Forelimb muscle (tissue), 1 donor: ENCODE measurements around the gene STX10. TPM values are rescaled to one million over a fixed set of nuclear protein-coding genes. Genes with fewer than 3 reads are reported as not detected.

Experiments
- DNase-seq: peaks from one replicate; pipeline ENCODE4 v3.0.0-alpha.2; 2013; ENCODE audit warnings: low read depth
- polyA plus RNA-seq: library from polyadenylated mRNA; unstranded; fragments of 120-200 nt; gene quantifications from one replicate; pipeline ENCODE4 v1.2.1, GENCODE V29; 2013; ENCODE audit not compliant: insufficient read length

Gene STX10
- polyA plus RNA-seq, 1 donor: 33.6 TPM

DNA sequence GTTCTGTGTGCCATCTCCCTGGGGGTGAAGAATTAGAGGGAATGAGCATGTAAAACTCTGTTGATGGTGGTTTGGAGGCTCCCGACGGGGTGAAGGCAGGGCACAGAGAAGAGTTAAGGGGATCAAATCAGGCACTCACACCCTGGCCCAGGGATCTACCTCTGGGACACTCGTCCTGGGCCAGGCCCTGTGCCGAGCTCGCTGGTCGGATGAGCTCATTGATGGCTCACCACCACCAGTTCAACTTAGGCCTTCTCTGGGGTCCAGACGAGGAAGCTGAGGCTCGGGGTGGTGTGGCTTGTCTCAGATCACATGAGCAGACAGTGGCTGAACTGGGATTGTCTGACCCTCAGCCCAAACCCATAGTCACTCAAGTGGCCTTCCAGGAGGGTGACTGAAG, 30.5 kb downstream of the STX10 start:
- no peak for DNase-seq

DNA sequence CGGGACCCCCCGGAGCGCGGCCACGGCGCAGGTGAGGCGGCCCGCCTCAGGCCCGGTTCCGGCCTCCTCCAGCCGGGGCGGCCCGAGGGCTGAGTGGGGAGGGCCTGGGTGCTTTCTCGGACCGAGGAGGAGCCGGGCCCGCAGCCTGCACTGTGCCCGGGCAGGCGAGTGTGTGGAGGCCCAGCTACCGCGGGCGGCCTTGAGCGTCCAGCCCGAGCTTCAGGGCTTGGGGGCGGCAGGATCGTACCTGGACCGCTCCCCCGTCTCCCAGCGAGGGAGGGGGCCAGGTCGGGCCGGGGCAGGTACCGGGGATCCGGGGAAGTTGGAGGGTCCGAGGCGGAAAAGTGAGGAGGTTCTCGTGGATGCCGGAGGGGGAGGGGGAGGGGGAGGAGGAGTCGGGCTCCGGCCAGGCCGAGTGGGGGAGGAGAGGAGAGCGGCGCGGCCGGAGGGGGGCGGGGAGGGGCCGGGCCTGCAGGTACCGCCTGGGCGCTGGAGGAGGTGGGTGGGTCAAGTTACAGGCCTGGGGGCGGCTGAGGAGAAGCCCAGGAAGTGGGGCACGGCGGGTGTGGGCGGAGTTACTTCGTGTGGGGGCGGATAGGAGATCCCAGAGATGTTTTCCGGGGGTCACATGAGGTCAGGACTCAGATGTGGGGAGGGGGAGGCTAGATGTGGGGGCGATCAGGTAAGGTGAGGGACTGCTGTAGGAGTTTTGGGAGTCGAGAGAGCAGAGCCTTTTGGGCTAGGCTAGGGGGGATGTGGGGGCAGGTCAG, 31.6 kb downstream of the STX10 start:
- no peak for DNase-seq

DNA sequence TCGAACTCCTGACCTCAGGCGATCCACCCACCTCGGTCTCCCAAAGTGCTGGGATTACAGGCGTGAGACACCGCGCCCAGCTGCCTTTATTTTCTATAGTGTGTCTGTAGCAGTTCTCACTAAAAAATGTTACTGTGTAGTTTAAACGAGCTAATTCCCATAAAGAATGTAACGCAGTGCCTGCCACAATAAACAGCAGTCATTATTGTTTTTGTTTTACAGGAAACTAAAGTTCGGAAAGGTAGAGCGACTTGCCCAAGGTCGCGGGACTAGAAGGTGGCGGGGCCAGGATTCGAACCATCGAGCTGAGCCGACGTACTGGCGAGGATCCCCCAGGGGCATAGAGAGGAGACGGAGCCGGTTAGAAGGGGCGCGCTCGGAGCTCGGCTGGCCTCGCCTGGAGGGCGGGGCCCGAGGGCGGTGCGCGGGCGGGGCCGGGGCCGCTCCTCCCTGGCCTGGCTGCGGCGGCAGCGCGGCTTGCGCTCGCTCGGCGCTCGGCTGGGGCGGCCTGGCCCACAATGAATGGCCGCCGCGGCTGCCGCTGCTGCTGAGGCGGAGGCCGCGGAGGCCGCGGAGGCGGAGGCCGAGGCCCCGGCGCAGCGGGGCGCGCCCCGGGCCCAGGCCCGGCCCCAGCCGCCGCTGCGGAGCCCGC, 32.3 kb downstream of the STX10 start, which contains the start of gene NACC1:
Gene NACC1, plus strand, starts transcription at position 493 of the 652 bp plus-strand sequence. CDS start 16,944 bp downstream, outside the sequence.
- peak; percentile 60 for DNase-seq

DNA sequence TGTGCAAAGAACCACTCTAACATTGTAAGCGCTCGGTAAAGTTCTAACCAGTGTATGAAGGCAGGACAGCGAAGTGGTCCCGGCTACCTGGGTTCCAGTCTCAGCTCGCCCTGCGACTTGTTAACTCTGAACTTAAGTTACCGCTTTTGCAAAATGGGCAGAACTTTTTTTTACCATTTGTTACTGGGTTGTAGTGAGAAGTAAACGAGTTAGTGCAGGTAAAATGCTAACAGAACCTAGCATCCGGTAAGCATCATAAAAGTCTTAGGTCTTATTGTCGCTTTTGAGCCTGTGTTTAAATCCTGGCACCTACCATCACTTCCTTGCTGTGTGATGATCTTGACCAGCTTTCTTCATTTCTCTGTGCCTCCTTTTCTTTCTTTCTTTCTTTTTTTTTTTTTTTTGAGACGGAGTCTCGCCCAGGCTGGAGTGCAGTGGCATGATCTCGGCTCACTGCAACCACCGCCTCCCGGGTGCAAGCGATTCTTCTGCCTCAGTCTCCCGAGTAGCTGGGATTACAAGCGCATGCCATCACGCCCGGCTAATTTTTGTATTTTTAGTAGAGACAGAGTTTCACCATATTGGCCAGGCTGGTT, 32.9 kb downstream of the STX10 start:
- DNase-seq: no peak

- peak; percentile 67 for DNase-seq
Observed at GRCh38 chr19:13116282-13117175, 33.6 kb downstream of the STX10 start, which contains the start of gene TRMT1. Gene TRMT1, minus strand, starts transcription at chr19:13116740. Its CDS starts 341 bp downstream, at chr19:13116399.

DNA sequence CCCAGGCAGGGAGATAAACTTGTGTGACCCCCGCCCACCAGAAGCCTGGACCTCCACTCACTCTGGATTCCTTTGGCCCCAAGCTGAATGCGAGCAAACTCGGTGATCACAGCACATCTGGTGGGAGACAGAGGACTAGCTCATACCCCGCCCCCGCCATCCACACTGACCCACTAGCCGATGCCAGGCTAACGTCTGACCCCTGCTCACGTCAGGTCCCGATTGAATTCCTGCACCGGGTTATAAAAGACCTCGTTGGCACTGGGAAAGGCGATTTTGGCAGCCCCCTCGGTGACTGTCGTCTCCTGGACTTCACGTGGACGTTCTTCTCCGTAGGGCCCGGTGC, 34.3 kb downstream of the STX10 start:
- no peak for DNase-seq

DNA sequence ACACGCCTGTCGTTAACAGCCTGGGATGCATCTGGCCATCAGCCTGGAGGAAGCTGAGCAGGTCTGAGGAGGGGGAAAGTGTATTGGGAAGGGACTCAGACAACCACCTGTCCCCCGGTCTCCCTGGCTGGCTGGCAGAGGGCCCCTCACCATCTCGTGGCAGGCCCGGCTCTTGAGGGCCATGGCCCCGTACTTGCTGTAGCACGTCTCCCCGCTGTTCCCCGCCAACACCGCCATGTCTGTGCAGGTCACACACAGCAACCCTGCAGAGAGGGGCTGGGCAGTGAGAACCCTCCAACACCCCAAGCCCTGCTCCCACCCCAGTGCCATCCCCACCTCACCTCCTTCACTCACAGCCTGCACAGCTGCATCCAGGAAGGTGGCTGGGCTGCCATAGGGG, 37.6 kb downstream of the STX10 start:
- DNase-seq: no peak

- no peak for DNase-seq
Observed at GRCh38 chr19:13110099-13110610, 40.0 kb downstream of the STX10 start.

- DNase-seq: no peak
Observed at GRCh38 chr19:13109361-13110098, 40.6 kb downstream of the STX10 start.

DNA sequence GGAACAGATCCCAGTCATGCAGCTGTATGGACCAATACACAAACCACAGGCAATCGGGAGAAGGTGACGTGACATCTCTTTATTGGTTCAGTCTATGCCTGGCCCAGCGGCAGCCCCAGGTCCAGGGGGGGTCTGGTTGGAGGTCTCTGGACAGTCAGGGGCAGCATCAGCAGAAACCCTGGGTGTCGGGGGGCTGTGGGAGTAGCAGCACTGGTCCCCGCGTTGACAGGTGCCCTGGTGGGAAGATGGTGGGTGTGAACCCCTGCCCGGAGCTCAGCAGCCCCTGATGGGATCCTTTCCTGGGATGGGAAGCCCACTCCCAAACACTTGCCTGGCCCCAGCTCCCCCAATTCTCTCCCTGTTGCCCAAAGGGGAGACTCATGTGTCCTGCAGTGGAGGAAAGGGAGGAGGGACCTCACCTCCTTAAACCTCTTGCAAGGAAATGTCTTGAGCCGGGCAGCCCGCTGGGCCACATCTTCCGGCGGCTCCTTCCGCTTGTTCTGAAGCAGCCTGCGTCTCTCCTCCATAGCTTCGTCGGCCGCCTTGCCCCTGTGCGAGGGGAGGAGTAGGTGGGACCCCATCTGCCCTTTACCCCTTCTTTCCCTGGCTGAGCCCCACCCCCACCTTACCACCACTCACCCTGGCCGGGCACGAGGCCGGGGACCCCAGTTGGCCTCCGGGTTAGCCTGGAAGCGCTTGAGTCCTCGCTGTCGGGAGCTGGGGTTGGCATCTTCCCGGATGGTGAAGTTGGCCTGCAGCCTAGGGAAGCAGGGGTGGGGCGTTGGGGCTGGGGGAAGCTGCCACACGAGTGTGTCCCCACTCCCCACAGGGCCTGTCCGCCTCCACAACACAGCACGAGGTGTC, 45.1 kb downstream of the STX10 start:
- no peak for DNase-seq

GRCh38 chr19:13104360-13104847, 45.8 kb downstream of the STX10 start:
- no peak for DNase-seq

GRCh38 chr19:13103581-13104359, 46.4 kb downstream of the STX10 start:
- no peak for DNase-seq

DNA sequence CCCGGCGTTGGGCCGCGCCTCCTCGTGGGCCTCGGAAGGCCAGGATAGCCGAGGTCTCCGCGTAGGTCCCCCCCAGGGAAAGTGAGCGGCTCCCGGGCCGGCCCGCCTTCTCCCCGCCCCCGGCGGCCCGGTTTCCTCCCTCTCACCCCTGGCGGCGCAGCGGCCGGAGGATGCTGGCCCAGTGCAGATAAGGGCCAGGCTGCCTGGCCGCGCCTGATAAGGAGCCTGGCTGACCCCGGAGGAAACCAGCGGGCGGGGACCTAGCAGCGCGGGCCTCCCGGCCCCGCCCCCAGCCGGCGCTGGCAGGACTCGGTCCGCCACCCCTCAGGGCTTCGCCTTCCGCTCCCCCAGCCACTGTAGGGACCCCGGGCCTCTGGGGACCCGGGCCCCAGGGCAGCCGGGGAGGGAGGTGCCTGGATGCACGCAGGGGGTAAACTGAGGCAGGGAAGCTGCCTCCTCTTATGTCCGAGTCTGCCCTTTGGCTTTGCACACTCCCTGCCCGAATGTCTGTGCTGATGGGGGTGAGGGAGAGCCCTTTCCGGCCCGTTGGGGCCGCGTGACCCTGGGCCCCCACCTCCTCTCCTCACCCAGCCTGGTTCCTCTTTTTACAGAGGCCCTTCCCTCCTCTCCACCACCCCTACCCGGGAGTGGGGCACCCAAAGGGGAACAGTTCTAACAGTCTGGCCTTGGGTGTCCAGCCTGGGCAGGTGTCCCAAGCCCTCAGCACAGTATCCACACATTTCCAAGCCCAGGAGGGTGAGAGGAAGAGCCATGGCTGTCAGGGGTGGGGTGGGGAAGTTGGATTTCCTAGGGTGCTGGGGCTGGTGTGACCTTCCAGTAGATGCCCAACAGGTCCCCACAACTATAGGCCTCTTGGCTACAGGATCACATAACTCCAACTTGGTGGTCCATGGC, 47.3 kb downstream of the STX10 start, which contains the start of gene LYL1:
Gene LYL1, minus strand, starts transcription at position 193 of the 915 bp plus-strand sequence. CDS start 1,687 bp downstream, outside the sequence.
- no peak for DNase-seq

GRCh38 chr19:13102416-13102665, 47.8 kb downstream of the STX10 start:
- DNase-seq: no peak

GRCh38 chr19:13101590-13102415, 48.4 kb downstream of the STX10 start:
- no peak for DNase-seq

GRCh38 chr19:13100841-13101589, 49.2 kb downstream of the STX10 start:
- DNase-seq: no peak
